Measurements from ENCODE around the gene NOTUM. TPM values are rescaled to one million over a fixed set of nuclear protein-coding genes. Genes with fewer than 3 reads are reported as not detected.

NOTUM gene
- total and polyA plus RNA-seq, 4 donors: 0.19 to 5.4 (median 1.6) TPM

DNA sequence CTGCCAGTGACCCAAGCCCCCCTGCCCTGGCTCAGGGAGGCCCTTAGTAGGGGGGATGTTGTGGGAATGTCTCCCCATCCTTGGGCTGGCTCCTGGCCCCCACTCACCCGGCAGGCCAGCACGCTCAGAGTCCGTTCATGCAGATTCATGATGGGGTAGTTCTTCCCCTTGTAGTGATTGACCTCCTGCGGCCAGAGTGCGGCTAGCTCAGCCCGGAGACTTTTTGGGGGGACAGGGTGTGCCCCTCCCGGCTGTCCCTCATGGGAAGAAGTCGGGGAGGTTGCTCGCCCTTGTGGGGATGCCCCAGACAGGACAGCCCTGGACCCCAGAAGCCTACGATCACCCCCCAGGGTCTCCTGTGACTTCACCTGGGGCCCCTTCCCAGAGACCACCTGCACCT lies 55.0 kb downstream of the NOTUM start:
- peaks cover 7 to 48% (median 25%) of the 10 kb centered on the region in 4 donors for H3K4me1 ChIP-seq (ENCODE audit: control insufficient read depth in 4 of 4, insufficient read depth in 4 of 4, low read length in 3 of 4)
- TF ChIP-seq, protein P1, sequence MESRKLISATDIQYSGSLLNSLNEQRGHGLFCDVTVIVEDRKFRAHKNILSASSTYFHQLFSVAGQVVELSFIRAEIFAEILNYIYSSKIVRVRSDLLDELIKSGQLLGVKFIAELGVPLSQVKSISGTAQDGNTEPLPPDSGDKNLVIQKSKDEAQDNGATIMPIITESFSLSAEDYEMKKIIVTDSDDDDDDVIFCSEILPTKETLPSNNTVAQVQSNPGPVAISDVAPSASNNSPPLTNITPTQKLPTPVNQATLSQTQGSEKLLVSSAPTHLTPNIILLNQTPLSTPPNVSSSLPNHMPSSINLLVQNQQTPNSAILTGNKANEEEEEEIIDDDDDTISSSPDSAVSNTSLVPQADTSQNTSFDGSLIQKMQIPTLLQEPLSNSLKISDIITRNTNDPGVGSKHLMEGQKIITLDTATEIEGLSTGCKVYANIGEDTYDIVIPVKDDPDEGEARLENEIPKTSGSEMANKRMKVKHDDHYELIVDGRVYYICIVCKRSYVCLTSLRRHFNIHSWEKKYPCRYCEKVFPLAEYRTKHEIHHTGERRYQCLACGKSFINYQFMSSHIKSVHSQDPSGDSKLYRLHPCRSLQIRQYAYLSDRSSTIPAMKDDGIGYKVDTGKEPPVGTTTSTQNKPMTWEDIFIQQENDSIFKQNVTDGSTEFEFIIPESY (IDR thresholded peaks at IDR 0.05): no peak
- no peak for TF ChIP-seq RAD21 (IDR thresholded peaks at IDR 0.05)
- TF ChIP-seq, protein P2, sequence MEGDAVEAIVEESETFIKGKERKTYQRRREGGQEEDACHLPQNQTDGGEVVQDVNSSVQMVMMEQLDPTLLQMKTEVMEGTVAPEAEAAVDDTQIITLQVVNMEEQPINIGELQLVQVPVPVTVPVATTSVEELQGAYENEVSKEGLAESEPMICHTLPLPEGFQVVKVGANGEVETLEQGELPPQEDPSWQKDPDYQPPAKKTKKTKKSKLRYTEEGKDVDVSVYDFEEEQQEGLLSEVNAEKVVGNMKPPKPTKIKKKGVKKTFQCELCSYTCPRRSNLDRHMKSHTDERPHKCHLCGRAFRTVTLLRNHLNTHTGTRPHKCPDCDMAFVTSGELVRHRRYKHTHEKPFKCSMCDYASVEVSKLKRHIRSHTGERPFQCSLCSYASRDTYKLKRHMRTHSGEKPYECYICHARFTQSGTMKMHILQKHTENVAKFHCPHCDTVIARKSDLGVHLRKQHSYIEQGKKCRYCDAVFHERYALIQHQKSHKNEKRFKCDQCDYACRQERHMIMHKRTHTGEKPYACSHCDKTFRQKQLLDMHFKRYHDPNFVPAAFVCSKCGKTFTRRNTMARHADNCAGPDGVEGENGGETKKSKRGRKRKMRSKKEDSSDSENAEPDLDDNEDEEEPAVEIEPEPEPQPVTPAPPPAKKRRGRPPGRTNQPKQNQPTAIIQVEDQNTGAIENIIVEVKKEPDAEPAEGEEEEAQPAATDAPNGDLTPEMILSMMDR (IDR thresholded peaks at IDR 0.05; ENCODE audit: low read depth, low read length, missing input control): no peak
- no peak for TF ChIP-seq FOXA1 (IDR thresholded peaks at IDR 0.05)
- TF ChIP-seq, protein P3, sequence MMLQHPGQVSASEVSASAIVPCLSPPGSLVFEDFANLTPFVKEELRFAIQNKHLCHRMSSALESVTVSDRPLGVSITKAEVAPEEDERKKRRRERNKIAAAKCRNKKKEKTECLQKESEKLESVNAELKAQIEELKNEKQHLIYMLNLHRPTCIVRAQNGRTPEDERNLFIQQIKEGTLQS (IDR thresholded peaks at IDR 0.05): no peak
- no peak for TF ChIP-seq TAF1 (conservative IDR thresholded peaks at IDR 0.05)
- TF ChIP-seq RXRA (IDR thresholded peaks at IDR 0.05): no peak
- TF ChIP-seq HNF4A (conservative IDR thresholded peaks at IDR 0.05): no peak
- TF ChIP-seq EGR1 (IDR thresholded peaks at IDR 0.05; ENCODE audit: low read depth in 2 of 2): no peak
- no peak for TF ChIP-seq FOXA2 (IDR thresholded peaks at IDR 0.05)
- TF ChIP-seq JUND (IDR thresholded peaks at IDR 0.05): no peak
- no peak overlapping the region for H3K4me3 ChIP-seq (ENCODE audit: low read depth in 1 of 3, low read length in 3 of 3)
- 96% methylated on average over 10 of the region's 10 CpGs for WGBS
- H3K9ac ChIP-seq (ENCODE audit: low read depth in 1 of 2, low read length in 2 of 2): no peak overlapping the region
- H3K36me3 ChIP-seq (ENCODE audit: control insufficient read depth in 4 of 4, insufficient read depth in 3 of 4, low read depth in 1 of 4, low read length in 3 of 4): peaks cover 0 to 36% (median 19%) of the 10 kb centered on the region in 4 donors
- no peak for DNase-seq (ENCODE audit: low spot score)
- H3K27me3 ChIP-seq (ENCODE audit: control insufficient read depth in 4 of 4, insufficient read depth in 4 of 4, low read length in 3 of 4): no peaks in the 10 kb centered on the region
- H3K9me3 ChIP-seq (ENCODE audit: control insufficient read depth in 4 of 4, low read length in 3 of 4): no peaks in the 10 kb centered on the region
- no peak overlapping the region for H3K27ac ChIP-seq (ENCODE audit: low read depth in 1 of 2, low read length in 2 of 2)

DNA sequence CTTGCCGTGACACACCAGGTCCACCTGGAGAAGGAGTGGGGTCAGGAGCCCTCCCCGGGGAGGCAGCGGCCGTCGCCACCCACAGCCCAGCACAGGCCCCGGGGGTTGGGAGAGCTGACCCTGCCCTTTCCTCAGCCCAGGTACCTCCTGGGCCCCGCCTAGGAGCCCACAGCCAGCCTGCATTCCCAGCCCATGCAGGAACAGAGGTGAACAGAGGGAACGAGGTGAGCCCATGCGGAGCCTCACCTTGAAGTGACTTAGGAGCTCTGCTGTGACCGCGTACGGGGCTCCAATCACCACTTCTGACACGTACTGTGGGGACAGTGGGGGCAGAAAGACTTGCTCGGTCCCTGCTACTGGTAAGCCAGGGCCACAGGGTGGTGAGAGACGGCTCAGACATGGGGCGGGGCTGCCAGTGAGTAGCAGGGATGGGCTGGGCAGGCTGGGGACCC lies 55.5 kb downstream of the NOTUM start:
- Histone ChIP-seq H3K9me3 (ENCODE audit: control insufficient read depth in 4 of 4, low read length in 3 of 4) (no peaks in the 10 kb centered on the region), H3K4me3 (ENCODE audit: low read depth in 1 of 3, low read length in 3 of 3) (no peak overlapping the region), H3K9ac (ENCODE audit: low read depth in 1 of 2, low read length in 2 of 2) (no peak overlapping the region), H3K27me3 (ENCODE audit: control insufficient read depth in 4 of 4, insufficient read depth in 4 of 4, low read length in 3 of 4) (no peaks in the 10 kb centered on the region), H3K4me1 (ENCODE audit: control insufficient read depth in 4 of 4, insufficient read depth in 4 of 4, low read length in 3 of 4) (peaks cover 7 to 45% (median 24%) of the 10 kb centered on the region in 4 donors), H3K36me3 (ENCODE audit: control insufficient read depth in 4 of 4, insufficient read depth in 3 of 4, low read depth in 1 of 4, low read length in 3 of 4) (peaks cover 0 to 36% (median 19%) of the 10 kb centered on the region in 4 donors), H3K27ac (ENCODE audit: low read depth in 1 of 2, low read length in 2 of 2) (no peak overlapping the region)
- WGBS: 95% methylated on average over 16 of the region's 16 CpGs
- TF ChIP-seq FOXA2 (IDR thresholded peaks at IDR 0.05) (no peak), GABPA (IDR thresholded peaks at IDR 0.05 in 1 of 2, conservative IDR thresholded peaks at IDR 0.05 in 1 of 2) (no peak), TAF1 (conservative IDR thresholded peaks at IDR 0.05) (no peak), HNF4A (conservative IDR thresholded peaks at IDR 0.05) (no peak), FOXA1 (IDR thresholded peaks at IDR 0.05) (no peak), SP1 (IDR thresholded peaks at IDR 0.05) (no peak), JUND (IDR thresholded peaks at IDR 0.05) (no peak), RXRA (IDR thresholded peaks at IDR 0.05) (no peak), RAD21 (IDR thresholded peaks at IDR 0.05) (no peak), HNF4G (IDR thresholded peaks at IDR 0.05) (no peak)
- TF ChIP-seq, protein P4, sequence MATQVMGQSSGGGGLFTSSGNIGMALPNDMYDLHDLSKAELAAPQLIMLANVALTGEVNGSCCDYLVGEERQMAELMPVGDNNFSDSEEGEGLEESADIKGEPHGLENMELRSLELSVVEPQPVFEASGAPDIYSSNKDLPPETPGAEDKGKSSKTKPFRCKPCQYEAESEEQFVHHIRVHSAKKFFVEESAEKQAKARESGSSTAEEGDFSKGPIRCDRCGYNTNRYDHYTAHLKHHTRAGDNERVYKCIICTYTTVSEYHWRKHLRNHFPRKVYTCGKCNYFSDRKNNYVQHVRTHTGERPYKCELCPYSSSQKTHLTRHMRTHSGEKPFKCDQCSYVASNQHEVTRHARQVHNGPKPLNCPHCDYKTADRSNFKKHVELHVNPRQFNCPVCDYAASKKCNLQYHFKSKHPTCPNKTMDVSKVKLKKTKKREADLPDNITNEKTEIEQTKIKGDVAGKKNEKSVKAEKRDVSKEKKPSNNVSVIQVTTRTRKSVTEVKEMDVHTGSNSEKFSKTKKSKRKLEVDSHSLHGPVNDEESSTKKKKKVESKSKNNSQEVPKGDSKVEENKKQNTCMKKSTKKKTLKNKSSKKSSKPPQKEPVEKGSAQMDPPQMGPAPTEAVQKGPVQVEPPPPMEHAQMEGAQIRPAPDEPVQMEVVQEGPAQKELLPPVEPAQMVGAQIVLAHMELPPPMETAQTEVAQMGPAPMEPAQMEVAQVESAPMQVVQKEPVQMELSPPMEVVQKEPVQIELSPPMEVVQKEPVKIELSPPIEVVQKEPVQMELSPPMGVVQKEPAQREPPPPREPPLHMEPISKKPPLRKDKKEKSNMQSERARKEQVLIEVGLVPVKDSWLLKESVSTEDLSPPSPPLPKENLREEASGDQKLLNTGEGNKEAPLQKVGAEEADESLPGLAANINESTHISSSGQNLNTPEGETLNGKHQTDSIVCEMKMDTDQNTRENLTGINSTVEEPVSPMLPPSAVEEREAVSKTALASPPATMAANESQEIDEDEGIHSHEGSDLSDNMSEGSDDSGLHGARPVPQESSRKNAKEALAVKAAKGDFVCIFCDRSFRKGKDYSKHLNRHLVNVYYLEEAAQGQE (IDR thresholded peaks at IDR 0.05): no peak
- TF ChIP-seq, protein P5, sequence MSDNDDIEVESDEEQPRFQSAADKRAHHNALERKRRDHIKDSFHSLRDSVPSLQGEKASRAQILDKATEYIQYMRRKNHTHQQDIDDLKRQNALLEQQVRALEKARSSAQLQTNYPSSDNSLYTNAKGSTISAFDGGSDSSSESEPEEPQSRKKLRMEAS (IDR thresholded peaks at IDR 0.05): no peak
- DNase-seq (ENCODE audit: low spot score): no peak

Data from liver (tissue), 9 donors.